Fibroblast of pulmonary artery (primary cell): Measurements from ENCODE around the gene ATAD3C.
"Not testable (repeated sequence)": the region's sequence is repeated elsewhere in the genome, so short reads cannot be mapped to it uniquely, and the experiment has no call there.

ENCODE experiments used
- DNase-seq: peaks from one replicate; pipeline ENCODE4 v3.0.0-alpha.2; 2010; ENCODE audit warnings: low read depth
- H3K4me3 ChIP-seq: replicated peaks from 2 replicates; pipeline ENCODE4 v1.5.1; 2011; ENCODE audit warnings: low read depth, mild to moderate bottlenecking, control low read depth, low read length, moderate library complexity
- CTCF ChIP-seq: IDR thresholded peaks from 2 replicates; pipeline ENCODE4 v1.5.1; 2011; ENCODE audit warnings: mild to moderate bottlenecking, control low read depth, low read length, inconsistent platforms; ENCODE audit errors: missing control alignments

Gene ATAD3C

GRCh38 chr1:1517973-1518620, 68.6 kb downstream of the ATAD3C start:
- H3K4me3 ChIP-seq, result no peak overlapping the region
- TF ChIP-seq CTCF, result no peak
- DNase-seq, result no peak

GRCh38 chr1:1518621-1519007, 69.1 kb downstream of the ATAD3C start:
- DNase-seq, H3K4me3 ChIP-seq: not testable (repeated sequence)
